ENCODE data around the gene ODAD4.
A peak's percentile ranks its signal among the peaks of the same experiment; 100 is the strongest.

GRCh38 chr17:41918314-41919164 is 11.9 kb upstream of the ODAD4 start, which contains the start of gene ACLY:
- peak; percentile 82 for TF ChIP-seq POLR2A (IDR thresholded peaks at IDR 0.05; ENCODE audit: low read length)
- no peak for TF ChIP-seq GATA1 (IDR thresholded peaks at IDR 0.05; ENCODE audit: low read depth, low read length)

Measured in erythroblast (primary cell).